ENCODE measurements around the gene TWIST2. TPM values are rescaled to one million over a fixed set of nuclear protein-coding genes. Genes with fewer than 3 reads are reported as not detected.

Gene TWIST2
- polyA plus RNA-seq, 1 of the 3 experiments (the other 2 are of a cell fraction), result 19.5 TPM

GRCh38 chr2:238869293-238870124 lies 21.6 kb downstream of the TWIST2 start:
- Histone ChIP-seq H3K79me2 (ENCODE audit: insufficient read depth) (peaks cover 16% of the 10 kb centered on the region), H3K27me3 (ENCODE audit: insufficient read depth) (no peaks in the 10 kb centered on the region), H3K4me1 (ENCODE audit: control insufficient read depth in 1 of 2, insufficient read depth in 2 of 2, low read depth in 1 of 2, low read length in 1 of 2) (peaks cover 26 to 30% of the 10 kb centered on the region in 2 experiments; a peak in 3 of 4 replicates), H2AFZ (ENCODE audit: low read depth) (no peak overlapping the region), H3K9ac (no peak overlapping the region), H4K20me1 (ENCODE audit: insufficient read depth) (no peaks in the 10 kb centered on the region), H3K9me2 (no peaks in the 10 kb centered on the region), H3K27ac (ENCODE audit: low read depth in 2 of 2, low read length in 1 of 2) (no peak overlapping the region), H3K36me3 (replicated peaks in 1 of 2; ENCODE audit: control insufficient read depth in 1 of 2, insufficient read depth in 2 of 2, low read length in 1 of 2) (no peaks in the 10 kb centered on the region), H3K9me3 (no peaks in the 10 kb centered on the region), H3K4me3 (ENCODE audit: low read depth in 2 of 2, low read length in 1 of 2) (no peak overlapping the region), H3K4me2 (no peak overlapping the region), H3F3A (replicated peaks; ENCODE audit: insufficient read depth) (no peaks in the 10 kb centered on the region)
- CTCF ChIA-PET, result no interaction called here
- TF ChIP-seq POLR2AphosphoS5 (IDR thresholded peaks at IDR 0.05; ENCODE audit: low read depth, low read length) (no peak), MAX (IDR thresholded peaks at IDR 0.05; ENCODE audit: low read depth) (no peak), USF2 (IDR thresholded peaks at IDR 0.05; ENCODE audit: borderline replicate concordance, low read depth, low read length) (no peak), MEF2A (IDR thresholded peaks at IDR 0.05; ENCODE audit: borderline replicate concordance, low read depth) (no peak), REST (IDR thresholded peaks at IDR 0.05; ENCODE audit: low read depth, low read length) (no peak), SIN3A (IDR thresholded peaks at IDR 0.05; ENCODE audit: borderline replicate concordance, low read depth, low read length) (no peak), RAD21 (IDR thresholded peaks at IDR 0.05; ENCODE audit: low read length) (no peak), NFIC (IDR thresholded peaks at IDR 0.05; ENCODE audit: borderline replicate concordance) (no peak), YY1 (IDR thresholded peaks at IDR 0.05; ENCODE audit: low read depth) (no peak), RCOR1 (IDR thresholded peaks at IDR 0.05; ENCODE audit: low read length) (no peak), GABPA (IDR thresholded peaks at IDR 0.05; ENCODE audit: low read depth) (no peak)
- DNase-seq, result no peak
- 89% methylated on average over 9 of the region's 9 CpGs for WGBS (ENCODE audit: low lambda C conversion rate)
- POLR2A ChIA-PET, result no interaction called here

- H3K9me3 ChIP-seq, result no peaks in the 10 kb centered on the region
- H3K36me3 ChIP-seq (replicated peaks in 1 of 2; ENCODE audit: control insufficient read depth in 1 of 2, insufficient read depth in 2 of 2, low read length in 1 of 2), result no peaks in the 10 kb centered on the region
- no peaks in the 10 kb centered on the region for H4K20me1 ChIP-seq (ENCODE audit: insufficient read depth)
- no peak overlapping the region for H3K27ac ChIP-seq (ENCODE audit: low read depth in 2 of 2, low read length in 1 of 2)
- ChIA-PET CTCF (no interaction called here), POLR2A (no interaction called here)
- DNase-seq, result no peak
- H3F3A ChIP-seq (replicated peaks; ENCODE audit: insufficient read depth), result no peaks in the 10 kb centered on the region
- 70% methylated on average over 3 of the region's 3 CpGs for WGBS (ENCODE audit: low lambda C conversion rate)
- H3K79me2 ChIP-seq (ENCODE audit: insufficient read depth), result peaks cover 12% of the 10 kb centered on the region
- no peak for TF ChIP-seq ELF1 (IDR thresholded peaks at IDR 0.05)
- TF ChIP-seq MEF2A (IDR thresholded peaks at IDR 0.05; ENCODE audit: borderline replicate concordance, low read depth), result no peak
- TF ChIP-seq SMC3 (IDR thresholded peaks at IDR 0.05; ENCODE audit: low read depth, low read length), result no peak
- no peak for TF ChIP-seq REST (IDR thresholded peaks at IDR 0.05; ENCODE audit: low read depth, low read length)
- H3K9me2 ChIP-seq, result no peaks in the 10 kb centered on the region
- H3K4me2 ChIP-seq, result no peak overlapping the region
- H3K9ac ChIP-seq, result no peak overlapping the region
- no peak overlapping the region for H3K4me3 ChIP-seq (ENCODE audit: low read depth in 2 of 2, low read length in 1 of 2)
- peaks cover 21 to 22% of the 10 kb centered on the region in 2 experiments; a peak in 3 of 4 replicates for H3K4me1 ChIP-seq (ENCODE audit: control insufficient read depth in 1 of 2, insufficient read depth in 2 of 2, low read depth in 1 of 2, low read length in 1 of 2)
- H3K27me3 ChIP-seq (ENCODE audit: insufficient read depth), result no peaks in the 10 kb centered on the region
- H2AFZ ChIP-seq (ENCODE audit: low read depth), result no peak overlapping the region
Observed at GRCh38 chr2:238870261-238870660, 22.4 kb downstream of the TWIST2 start.
